ENCODE results near the gene SFXN3. TPM values are rescaled to one million over a fixed set of nuclear protein-coding genes. Genes with fewer than 3 reads are reported as not detected.

Gene SFXN3
- total and polyA plus RNA-seq, 2 of the 13 experiments (the other 11 are each of a cell fraction or from before 2014, with no cell fraction given) = 16.8 to 71.5 TPM

GRCh38 chr10:101062232-101063049 lies 31.4 kb downstream of the SFXN3 start (continued):
- TF ChIP-seq RNF219 (CRISPR knock-in tag; IDR thresholded peaks at IDR 0.05) = no peak
- TF ChIP-seq ZSCAN5A (CRISPR knock-in tag; IDR thresholded peaks at IDR 0.05; ENCODE audit: borderline replicate concordance) = no peak
- TF ChIP-seq REPIN1 (CRISPR knock-in tag; IDR thresholded peaks at IDR 0.05; ENCODE audit: borderline replicate concordance, low read depth) = no peak
- TF ChIP-seq, protein P1, sequence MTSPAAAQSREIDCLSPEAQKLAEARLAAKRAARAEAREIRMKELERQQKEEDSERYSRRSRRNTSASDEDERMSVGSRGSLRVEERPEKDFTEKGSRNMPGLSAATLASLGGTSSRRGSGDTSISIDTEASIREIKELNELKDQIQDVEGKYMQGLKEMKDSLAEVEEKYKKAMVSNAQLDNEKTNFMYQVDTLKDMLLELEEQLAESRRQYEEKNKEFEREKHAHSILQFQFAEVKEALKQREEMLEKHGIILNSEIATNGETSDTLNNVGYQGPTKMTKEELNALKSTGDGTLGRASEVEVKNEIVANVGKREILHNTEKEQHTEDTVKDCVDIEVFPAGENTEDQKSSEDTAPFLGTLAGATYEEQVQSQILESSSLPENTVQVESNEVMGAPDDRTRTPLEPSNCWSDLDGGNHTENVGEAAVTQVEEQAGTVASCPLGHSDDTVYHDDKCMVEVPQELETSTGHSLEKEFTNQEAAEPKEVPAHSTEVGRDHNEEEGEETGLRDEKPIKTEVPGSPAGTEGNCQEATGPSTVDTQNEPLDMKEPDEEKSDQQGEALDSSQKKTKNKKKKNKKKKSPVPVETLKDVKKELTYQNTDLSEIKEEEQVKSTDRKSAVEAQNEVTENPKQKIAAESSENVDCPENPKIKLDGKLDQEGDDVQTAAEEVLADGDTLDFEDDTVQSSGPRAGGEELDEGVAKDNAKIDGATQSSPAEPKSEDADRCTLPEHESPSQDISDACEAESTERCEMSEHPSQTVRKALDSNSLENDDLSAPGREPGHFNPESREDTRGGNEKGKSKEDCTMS (CRISPR knock-in tag; conservative IDR thresholded peaks at IDR 0.05) = no peak
- TF ChIP-seq SP5 (CRISPR knock-in tag; IDR thresholded peaks at IDR 0.05; ENCODE audit: borderline replicate concordance, low read depth) = no peak
- peak; percentile 87 for TF ChIP-seq ZSCAN22 (CRISPR knock-in tag; IDR thresholded peaks at IDR 0.05)
- TF ChIP-seq ZNF431 (CRISPR knock-in tag; IDR thresholded peaks at IDR 0.05; ENCODE audit: borderline replicate concordance, low read depth) = peak; percentile 92
- TF ChIP-seq MIXL1 (CRISPR knock-in tag; IDR thresholded peaks at IDR 0.05) = 0 out of 2 replicates have a peak, but pooled peaks have one; percentile 23
- peak; percentile 39; the same call in 1 of the 2 replicates for TF ChIP-seq JUN (CRISPR knock-in tag; IDR thresholded peaks at IDR 0.05)
- TF ChIP-seq, protein P2, sequence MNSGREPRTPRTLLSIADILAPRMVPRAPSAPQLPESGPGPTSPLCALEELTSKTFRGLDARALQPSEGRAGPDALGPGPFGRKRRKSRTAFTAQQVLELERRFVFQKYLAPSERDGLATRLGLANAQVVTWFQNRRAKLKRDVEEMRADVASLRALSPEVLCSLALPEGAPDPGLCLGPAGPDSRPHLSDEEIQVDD (CRISPR knock-in tag; IDR thresholded peaks at IDR 0.05; ENCODE audit: borderline replicate concordance) = peak; percentile 35; the same call in 1 of the 2 replicates
- peak; percentile 65; the same call in 1 of the 2 replicates for TF ChIP-seq ZNF878 (CRISPR knock-in tag; IDR thresholded peaks at IDR 0.05)
- TF ChIP-seq ZBTB43 (CRISPR knock-in tag; conservative IDR thresholded peaks at IDR 0.05) = peak; percentile 79
- TF ChIP-seq CBX1 (IDR thresholded peaks at IDR 0.05; ENCODE audit: low read depth) = peak; percentile 65
- TF ChIP-seq BORCS8-MEF2B (CRISPR knock-in tag; IDR thresholded peaks at IDR 0.05) = peak; percentile 82
- peak; percentile 67; the same call in 1 of the 2 replicates for TF ChIP-seq XBP1 (CRISPR knock-in tag; IDR thresholded peaks at IDR 0.05)
- TF ChIP-seq ZNF354B (CRISPR knock-in tag; IDR thresholded peaks at IDR 0.05) = no peak
- no peak for TF ChIP-seq MAFG (CRISPR knock-in tag; IDR thresholded peaks at IDR 0.05)
- TF ChIP-seq ARNT2 (CRISPR knock-in tag; IDR thresholded peaks at IDR 0.05; ENCODE audit: low read depth) = peak; percentile 97
